HG03139 (cell line): ENCODE data around the gene DTWD1.
"Not testable (repeated sequence)": the region's sequence is repeated elsewhere in the genome, so short reads cannot be mapped to it uniquely, and the experiment has no call there.

Source experiments
- ATAC-seq: cut with Tn5 transposase; IDR thresholded peaks from one replicate; pipeline ENCODE4 v1.9.1; 2021; ENCODE audit not compliant: unreplicated experiment

DTWD1 gene

DNA sequence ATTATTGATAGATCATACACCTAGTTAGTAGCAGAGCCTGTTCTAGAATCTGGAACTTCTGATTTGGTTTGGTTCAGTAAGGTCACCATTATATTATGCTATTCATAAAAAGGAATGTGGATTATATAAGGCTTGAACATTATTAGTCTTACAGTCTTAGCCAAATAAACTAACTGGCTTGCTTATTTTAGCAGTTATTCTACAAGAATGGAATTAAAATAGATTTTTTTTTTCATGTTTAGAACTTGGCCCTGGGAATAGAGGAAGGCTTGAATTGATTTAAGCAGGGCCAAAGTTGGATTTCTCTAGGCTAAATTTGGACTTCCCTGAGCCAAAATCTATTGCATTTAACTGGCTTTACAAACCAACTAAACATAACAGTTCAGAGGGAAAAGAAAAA lies 24.4 kb downstream of the DTWD1 start:
- ATAC-seq, result no peak

DNA sequence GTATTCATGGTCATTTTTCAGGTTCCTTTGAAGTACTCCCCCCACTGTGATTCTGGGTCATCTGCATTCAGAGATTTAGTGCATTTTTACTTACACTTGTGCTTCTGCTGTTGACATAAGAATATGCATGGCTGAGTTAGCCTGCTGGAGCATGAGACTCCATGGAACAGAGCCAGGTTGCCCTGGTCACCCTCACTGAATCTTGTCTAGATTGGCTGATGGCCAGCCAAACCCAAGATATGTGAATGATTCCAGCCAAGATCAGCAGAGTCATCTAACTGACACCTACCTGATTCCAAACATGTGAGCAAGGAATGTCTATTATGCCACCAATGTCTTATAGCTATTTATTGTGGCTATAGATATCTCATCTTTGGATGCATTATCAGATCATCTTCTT lies 25.1 kb downstream of the DTWD1 start:
- ATAC-seq, result no peak

DNA sequence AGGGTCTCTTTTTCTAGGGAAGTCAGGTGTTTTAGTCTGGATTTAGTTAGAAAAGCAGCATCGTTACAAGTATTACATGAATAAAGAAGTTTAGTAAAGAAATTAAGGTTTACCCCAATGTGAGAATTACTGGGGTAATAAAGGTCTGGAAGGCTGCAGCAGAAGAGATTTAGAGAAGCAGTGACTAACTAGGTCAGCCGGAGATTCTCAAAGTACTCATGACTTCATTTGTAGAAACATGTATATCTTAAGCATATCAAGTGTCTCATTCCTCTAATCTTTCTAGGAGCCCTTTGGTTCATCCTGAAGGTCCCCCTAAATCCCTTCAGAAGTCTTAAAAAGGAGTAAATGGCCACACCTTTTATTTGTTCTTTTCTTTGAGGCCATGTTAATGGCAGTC lies 26.0 kb downstream of the DTWD1 start:
- ATAC-seq, result no peak

DNA sequence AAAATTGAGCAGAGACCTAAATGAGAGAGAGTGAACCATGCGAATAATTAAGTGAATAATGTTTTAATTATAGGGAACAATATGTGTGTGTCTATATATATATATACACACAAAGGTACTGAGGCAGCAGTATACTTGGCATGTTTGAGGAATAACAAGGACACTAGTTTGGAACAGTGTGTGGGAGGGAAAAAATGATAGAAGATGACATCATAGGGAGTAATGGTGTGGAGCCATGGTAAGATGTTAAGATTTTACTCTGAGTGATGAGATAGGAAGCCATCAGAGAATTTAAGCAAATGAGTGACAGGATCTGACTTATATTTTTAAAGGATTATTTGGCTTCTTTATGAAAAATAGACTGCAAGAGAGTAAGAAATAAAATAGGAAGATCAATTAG lies 29.1 kb downstream of the DTWD1 start:
- no peak for ATAC-seq

DNA sequence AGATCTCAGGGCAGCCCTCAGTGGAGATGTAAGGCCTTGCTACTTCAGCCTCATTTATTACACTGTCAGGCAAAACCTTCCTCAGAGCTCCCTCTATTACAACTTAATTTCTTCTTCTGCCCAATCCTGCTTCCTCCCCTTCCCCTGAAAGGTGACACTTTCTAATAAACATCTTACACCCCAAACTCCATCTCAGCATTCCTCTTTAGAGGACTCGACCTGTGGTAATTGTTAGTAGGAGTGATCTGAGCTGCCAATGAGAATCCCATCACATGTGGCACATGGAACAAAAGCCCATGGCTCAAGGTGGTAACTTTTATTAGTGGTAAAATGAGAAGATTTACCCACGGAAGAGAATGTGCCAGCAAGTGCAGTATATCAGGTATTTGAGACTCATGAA lies 29.8 kb downstream of the DTWD1 start:
- ATAC-seq, result no peak

DNA sequence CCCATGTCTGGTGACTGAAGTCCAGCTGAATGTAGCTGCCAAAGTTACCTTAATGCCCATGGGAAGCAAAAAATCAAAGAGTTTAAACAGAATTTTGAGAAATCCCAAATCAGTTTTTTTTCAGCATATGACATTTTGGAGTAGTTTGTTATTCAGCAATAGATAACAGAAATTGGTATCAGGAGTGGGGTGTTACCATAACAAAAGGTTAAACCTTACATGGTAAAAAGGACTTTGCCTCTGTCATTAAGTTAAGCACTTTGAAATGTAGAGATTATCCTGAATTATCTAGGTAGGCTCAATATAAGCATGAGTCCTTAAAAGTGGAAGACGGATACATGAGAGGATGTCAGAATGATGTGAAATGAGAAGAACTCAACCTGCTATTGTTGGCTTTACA lies 32.1 kb downstream of the DTWD1 start:
- ATAC-seq, result no peak

DNA sequence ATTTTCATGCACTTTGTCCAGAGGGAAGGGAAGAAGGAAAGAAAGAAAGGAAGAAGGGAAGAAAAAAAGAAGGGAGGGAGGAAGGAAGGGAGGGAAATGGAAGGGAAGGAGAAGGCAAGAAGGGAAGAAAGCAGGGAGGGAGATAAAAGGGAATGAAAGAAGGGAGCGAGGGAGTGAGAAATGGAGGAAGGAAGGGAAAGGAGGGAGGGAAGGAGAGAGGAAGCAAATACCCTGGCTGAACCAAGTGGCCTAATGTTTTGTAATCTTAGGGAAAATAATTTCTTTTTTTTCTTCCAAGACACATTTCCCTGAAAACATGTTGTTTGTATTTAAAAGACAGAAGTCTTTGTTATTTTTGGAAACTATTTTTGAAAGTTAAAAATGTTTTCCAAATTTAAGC lies 35.9 kb downstream of the DTWD1 start:
- ATAC-seq, result no peak

DNA sequence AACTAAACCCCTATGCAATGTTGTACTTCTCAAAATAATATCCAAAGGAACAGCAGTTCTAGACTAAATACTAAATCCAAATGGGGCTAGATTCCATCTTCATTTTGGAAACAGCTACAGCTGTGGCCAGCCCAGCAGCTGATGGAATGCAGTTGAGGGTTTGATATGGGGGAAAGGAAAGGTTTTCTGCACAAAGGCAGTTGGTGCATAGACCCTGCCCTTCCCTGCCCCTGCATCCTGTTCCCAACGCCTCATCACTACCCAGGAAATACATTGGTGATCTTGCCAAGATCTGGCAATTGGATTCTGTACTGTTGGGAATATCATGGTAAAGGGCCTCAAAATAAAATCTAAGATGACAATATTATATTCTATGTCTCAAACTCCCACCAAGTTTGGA lies 43.9 kb downstream of the DTWD1 start:
- ATAC-seq, result no peak

DNA sequence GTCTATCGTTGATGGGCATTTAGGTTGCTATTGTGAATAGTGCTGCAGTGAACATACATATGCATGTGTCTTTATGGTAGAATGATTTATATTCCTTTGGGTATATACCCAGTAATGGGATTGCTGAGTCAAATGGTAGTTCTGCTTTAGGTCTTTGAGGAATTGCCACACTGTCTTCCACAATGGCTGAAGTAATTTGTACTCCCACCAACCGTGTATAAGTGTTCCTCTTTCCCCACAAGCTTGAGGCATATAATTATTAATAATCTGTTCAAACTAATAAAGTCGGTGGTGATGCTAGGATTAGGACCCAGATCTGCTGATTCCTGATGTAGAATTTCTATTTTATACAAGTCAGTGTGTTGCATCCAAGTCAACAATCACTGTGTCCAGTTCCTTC lies 45.6 kb downstream of the DTWD1 start:
- not testable (repeated sequence) for ATAC-seq

DNA sequence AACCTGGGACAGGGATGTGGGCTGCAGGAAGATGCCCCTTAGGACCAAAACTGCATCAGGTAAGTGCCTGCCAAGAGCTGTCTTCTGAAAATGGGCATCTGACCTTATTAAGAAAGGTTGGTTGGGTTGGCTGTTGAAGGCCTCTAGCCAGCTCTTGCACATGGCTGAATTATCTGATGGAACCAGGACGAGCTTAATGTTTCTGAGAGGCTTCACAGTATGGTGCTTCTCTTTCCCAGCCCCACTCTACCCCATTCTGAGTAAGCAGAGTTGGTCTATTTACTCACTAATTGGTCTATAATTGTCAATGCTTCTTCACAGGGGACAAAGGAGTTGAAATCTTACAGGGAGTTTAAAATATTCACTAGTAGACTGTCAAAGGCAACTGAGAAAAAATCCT lies 48.4 kb downstream of the DTWD1 start:
- ATAC-seq, result no peak

DNA sequence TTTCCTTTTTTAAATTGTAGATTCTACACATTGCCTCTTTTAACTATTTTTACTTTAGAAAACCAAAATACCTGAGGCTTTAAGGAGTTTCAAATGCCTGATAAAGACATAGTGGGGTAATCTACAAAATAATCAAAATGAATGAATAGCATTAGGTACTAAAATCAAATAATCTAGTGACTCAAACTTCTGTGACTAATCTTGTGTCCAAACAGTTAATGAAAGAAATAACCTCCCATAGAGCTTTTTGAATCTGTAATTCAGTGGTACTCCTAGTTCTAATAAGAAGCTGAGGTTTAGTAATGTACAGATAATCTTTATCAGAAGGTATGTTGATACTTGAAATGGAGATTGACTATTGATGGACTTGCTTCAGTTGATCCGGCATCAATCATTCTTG lies 53.0 kb downstream of the DTWD1 start:
- no peak for ATAC-seq

DNA sequence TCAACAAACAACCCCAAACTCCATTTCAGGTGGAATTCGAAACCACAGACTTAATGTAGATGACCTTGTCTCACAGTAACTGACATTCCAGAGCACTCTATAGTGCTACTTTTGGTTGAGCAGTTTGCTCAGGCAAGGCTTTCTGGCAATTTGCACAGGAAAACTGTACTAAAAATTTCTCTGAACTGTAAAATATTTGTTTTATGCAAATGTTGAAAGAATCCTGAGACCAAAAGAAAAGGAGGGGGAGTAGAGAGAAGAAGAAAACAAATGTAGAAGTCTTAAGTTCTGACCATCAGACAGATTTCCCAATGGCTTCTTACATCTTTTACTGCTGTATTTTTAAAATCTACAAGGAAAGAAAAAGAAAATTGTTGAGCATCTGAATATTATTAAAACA lies 53.5 kb downstream of the DTWD1 start:
- ATAC-seq, result no peak

DNA sequence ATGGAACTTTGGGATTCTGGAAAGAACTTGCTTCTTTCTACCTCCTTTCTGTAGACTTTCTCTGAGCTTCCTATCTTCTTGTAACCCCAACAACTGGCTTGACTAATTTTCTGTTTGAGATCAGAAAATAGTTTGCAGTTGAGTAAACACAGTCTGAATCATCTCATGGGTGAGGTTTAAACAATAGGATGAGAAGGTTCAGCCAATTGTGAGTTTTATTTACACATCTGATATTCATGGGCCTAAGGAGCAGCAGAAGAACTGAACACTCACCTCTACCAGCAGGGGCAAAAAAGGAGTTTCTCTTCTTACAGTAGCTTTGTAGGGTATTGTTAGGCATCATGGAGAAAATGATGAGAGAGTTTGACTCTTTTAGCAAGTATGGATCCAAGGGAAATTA lies 54.2 kb downstream of the DTWD1 start:
- no peak for ATAC-seq

DNA sequence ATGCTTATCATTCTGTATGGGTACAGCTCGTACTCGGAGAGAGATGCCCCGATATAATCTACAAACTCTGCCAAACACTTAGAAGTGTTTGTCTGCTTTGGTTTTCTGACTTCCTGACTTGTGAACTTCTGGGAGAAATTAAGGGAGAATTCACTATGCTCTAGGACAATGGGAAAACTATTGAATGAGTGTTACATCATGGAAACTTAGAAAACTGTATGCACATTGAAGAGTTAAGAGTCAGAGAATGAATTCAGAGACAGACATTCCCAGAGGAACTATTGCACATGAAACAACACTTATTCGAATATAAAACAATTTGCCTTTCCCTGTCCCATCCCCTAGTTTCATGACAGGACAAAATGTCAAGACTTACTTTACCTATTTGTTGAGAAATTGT lies 57.8 kb downstream of the DTWD1 start:
- ATAC-seq, result no peak

DNA sequence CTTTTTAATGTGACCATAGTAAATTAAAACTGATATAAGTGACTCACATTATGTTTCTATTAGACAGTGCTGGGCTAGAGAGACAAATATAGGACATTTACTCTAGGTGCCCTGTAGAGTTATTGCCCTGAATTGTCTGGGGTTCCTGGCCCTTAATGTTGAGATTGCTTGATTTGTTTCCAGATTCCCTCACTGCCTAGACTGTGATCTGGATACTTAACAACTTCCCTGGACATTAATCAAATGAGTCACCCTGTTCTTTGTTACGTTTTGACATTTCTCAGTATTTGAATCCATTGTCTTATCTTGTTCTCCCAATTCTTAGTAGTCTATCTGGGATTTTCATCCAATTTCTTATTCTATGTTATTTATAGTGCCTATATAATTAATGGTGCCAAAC lies 65.8 kb downstream of the DTWD1 start:
- ATAC-seq, result no peak

DNA sequence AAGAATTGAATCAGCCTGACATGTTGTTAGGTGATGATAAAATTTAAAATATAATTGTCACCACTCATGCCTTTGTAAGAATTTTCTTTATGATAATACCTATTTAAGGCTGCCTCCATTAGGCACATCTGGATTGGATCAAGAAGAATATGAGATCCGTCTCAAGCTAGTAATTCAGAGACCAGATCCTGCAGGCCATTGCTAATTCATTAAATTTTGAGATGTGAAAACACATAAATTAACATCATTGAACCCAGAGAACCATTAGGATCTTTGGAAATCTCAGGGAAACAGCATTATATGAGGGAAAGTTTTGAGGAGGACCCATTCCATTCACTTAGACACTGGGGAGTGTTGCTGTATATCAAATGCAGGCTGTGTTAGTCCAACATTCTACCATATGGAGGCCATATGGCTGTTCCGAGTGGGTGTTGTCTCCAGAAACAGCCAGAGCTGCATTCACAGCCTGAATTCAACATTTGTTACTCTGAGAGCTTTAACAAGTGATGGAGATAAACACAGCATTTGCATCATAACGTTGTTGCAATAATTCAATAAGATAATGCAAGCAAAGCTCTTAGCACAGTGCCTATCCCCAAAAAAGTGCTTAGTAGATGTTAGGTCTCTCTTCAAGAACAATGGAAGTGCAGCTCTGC lies 67.4 kb downstream of the DTWD1 start:
- ATAC-seq, result no peak

DNA sequence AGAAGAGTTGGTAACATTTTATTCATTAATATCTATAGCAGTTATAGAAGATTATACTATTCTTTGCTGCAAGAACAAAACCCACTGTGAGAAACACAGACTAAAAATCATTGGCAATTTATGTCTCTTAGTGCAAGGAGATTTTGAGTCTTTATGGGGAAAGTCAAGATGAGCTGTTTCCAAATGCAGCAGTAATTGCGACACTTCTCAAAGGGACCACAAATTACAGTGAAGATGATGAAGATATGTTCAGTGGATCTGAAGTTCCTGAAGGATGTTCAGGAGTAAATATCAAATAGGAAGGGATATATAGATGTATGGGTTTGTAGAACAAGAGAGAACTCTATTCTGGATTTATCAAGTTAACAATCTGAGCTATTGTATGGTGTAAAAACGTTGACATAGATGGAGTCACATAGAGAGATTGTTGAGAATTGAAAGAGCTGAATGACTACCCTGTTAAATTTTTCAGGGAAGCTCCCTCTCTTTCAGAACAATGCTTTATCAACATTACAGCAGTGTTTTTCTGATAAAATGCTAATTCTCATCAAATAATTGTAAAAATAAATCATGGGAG lies 71.8 kb downstream of the DTWD1 start:
- no peak for ATAC-seq

DNA sequence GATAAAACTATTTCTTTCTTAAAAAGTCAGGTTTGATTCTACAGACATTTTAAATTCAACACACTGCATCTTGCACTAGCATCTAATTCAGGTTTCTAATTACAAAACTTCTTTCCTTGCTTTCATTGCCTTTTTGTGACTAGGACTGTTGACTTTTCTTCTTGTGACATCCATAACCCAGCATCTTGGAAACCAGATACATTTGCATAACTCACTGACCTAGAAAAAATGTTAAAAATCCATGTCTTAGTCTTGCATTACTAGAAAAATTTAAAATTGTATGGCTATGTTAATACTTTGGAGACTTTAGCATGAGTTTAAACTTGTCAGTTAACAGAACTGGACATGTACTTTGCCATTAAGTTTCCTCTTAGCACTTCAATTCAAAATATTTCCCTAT lies 72.7 kb downstream of the DTWD1 start:
- ATAC-seq, result no peak

DNA sequence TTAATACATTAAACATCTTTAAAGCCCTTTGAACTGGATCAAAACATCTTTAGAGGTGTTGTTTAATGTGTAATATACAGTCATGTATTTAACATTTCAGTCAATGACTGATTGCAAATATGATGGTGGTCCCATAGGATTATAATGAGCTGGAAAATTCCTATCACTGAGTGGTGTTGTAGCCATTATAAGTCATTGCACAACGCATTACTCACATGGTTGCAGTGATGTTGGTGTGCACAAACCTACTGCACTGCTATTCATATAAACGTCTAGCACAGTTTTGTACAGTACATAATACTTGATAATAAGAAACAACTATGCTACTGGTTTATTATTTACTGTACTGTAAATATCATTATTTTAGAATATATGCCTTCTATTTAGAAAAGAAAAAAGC lies 75.6 kb downstream of the DTWD1 start:
- no peak for ATAC-seq

DNA sequence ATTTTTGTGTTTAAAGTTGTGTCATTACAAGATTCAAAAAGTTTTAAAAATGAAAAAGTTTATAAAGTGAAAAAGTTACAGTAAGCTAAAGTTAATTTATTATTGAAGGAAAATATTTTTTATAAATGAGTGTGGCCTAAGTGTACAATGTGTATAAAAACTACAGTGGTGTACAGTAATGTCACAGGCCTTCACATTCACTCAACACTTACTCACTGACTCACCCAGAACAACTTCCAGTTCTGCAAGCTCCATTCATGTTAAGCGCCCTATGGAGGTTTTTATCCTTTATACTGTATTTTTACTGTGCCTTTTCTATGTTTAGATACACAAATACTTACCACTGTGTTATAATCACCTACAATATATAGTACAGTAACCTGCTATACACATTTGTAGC lies 76.3 kb downstream of the DTWD1 start:
- no peak for ATAC-seq

DNA sequence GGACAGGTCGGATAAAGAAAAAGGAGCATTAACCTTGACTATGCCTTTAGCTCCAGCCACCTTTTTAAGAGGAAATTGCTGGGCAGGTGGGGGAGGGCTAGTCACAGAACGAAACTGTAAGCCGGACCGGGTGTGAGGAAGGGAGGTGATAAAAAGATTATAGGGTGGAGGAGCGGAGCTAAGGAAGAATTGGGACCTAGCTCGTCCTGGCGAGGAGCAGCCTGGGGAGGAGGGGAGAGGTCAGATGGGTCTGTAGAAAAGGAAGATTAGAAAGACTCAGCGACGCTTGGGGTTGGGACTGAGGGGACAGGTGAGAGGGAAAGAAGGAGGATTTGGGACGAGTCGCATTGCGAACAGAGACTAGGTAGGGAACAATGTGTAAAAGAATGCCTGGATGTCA lies 82.1 kb downstream of the DTWD1 start:
- ATAC-seq, result not testable (repeated sequence)
